Activated T-helper 1 cell treated with anti-CD3 and anti-CD28 coated beads, Interleukin-12 subunit alpha, Interleukin-12 subunit beta, Interleukin-2, Interleukin-4 antibody, amounts not matched to agents 30 ng/mL and 10 ng/mL and 1 ng/mL, durations not matched to agents 14 hours and 24 hours and 36 hours (primary cell): Measurements from ENCODE around the gene SAMD1. TPM values are rescaled to one million over a fixed set of nuclear protein-coding genes. Genes with fewer than 3 reads are reported as not detected.

Experiments
- DNase-seq: peaks from one replicate; pipeline ENCODE4 v3.0.0; 2021; ENCODE audit warnings: low spot score
- H3K27ac Mint-ChIP-seq: one replicate; pipeline ENCODE4 v1.8.0; 2021; ENCODE audit warnings: mild to moderate bottlenecking, mixed read lengths
- H3K27me3 Mint-ChIP-seq: one replicate; pipeline ENCODE4 v1.8.0; 2022; ENCODE audit warnings: mild to moderate bottlenecking, moderate library complexity, mixed read lengths; ENCODE audit not compliant: insufficient read depth
- H3K36me3 Mint-ChIP-seq: one replicate; pipeline ENCODE4 v1.8.0; 2021; ENCODE audit warnings: low read depth, mixed read lengths
- H3K4me1 Mint-ChIP-seq: one replicate; pipeline ENCODE4 v1.8.0; 2021; ENCODE audit warnings: low read depth, mixed read lengths
- H3K4me3 Mint-ChIP-seq: one replicate; pipeline ENCODE4 v1.8.0; 2021; ENCODE audit warnings: mild to moderate bottlenecking, moderate library complexity, mixed read lengths
- H3K9me3 Mint-ChIP-seq: one replicate; pipeline ENCODE4 v1.8.0; 2021; ENCODE audit warnings: mixed read lengths
- intact Hi-C: fragments of 100-400 bp; cut with micrococcal nuclease; formaldehyde crosslinking; loops from one replicate; pipeline ENCODE4 v1.15.1; 2024
- total RNA-seq: library from RNA; stranded (reverse); gene quantifications from 2 replicates; pipeline ENCODE4 v1.2.3, GENCODE V29; 2022

SAMD1 gene
- total RNA-seq, 1 donor from 2014 or later: 130 TPM

DNA sequence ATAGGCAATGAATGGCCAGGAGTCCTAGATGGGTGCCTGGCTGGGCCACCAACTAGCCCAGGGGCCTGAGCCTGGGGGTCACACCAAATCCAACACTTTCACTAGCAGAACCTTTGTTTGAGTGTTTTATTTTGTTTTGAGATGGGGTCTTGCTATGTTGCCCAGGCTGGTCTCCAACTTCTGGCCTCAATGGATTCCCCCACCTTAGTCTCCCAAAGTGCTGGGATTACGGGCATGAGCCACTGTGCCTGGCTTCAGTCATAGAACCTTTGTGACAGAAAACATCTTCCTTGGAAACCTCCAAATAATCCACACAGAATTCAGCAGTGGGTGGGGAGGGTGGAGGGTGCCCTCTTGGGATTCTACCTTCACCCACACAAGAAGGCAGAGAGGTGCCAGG, 20.9 kb upstream of the SAMD1 start:
- Mint-ChIP-seq H3K9me3 (no peaks in the 10 kb centered on the region), H3K4me1 (peaks cover 23% of the 10 kb centered on the region), H3K27ac (no peak overlapping the region), H3K36me3 (no peaks in the 10 kb centered on the region), H3K4me3 (no peak overlapping the region), H3K27me3 (no peaks in the 10 kb centered on the region)
- intact Hi-C loops: loop anchor here (10.0 kb wide), 1 partner anchor 337 kb away; the partner anchor contains the start of gene C19orf53
- DNase-seq: no peak

DNA sequence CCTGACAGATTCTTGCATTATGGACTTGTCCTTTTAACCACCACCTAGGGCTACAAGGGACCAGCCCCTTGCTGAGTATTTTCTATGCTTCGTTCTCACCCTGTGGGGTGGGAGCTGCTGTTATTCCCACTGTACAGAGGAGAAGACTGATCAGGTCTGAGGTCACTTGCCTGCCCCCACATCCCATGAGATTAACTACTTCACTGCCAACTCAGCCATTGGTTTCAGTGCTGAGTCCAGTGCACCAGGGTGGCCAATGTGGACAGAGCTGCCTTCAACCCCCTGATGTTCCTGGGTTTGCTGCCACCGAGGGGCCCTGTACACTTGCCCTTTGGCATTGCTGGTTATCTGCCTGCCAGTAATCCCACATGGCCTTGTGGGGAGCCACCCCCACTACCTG, 20.1 kb upstream of the SAMD1 start:
- Mint-ChIP-seq H3K4me3 (no peak overlapping the region), H3K27me3 (no peaks in the 10 kb centered on the region), H3K27ac (no peak overlapping the region), H3K4me1 (peaks cover 14% of the 10 kb centered on the region), H3K36me3 (peaks cover 2% of the 10 kb centered on the region), H3K9me3 (no peaks in the 10 kb centered on the region)
- DNase-seq: no peak
- intact Hi-C loops: loop anchor here (10.0 kb wide), 1 partner anchor 336 kb away; the partner anchor contains the start of gene C19orf53

DNA sequence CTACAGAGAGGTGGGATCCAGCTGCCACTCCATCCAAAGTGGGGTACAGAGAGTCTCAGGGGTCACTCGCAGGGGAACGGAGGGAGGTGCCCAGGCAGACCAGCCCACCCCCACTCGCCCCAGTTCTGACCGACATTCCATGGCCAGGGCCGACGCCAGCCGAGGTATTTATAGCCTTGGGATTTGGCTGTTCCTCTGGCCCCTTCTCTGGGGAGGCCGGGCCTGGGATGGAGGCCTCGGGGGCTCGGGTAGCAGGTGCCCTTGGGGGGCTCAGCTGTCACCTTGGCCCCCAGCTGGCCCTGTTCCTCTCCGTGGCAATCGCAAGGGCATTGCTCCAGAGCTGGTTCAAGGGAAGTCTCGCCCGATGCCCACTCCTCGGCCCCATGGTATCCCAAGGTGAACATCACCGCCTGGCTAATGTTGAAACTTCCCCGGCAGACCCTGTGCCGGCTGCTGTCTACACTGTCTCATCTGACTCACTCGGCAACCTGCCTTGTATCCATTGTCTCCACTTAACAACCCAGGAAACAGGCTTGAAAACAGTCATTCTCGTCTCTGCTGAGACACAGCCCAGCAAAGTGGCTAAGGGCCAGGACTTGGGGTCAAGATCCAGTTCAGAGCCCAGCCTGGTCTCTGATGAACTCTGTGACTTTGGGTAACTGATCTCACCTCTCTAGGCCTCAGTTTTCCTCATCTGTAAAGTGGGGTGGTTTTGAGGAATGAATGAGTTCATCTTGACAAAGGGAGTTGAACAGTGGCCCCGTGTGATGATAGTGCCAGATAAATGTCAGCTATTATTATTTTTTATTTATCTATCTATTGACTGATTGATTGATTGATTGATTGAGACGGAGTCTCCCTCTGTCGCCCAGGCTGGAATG, 17.3 kb upstream of the SAMD1 start:
- no peak overlapping the region for H3K27ac Mint-ChIP-seq
- no peak for DNase-seq
- H3K27me3 Mint-ChIP-seq: no peaks in the 10 kb centered on the region
- H3K4me3 Mint-ChIP-seq: no peak overlapping the region
- no peaks in the 10 kb centered on the region for H3K4me1 Mint-ChIP-seq
- H3K9me3 Mint-ChIP-seq: no peaks in the 10 kb centered on the region
- intact Hi-C loops: no loop called here
- H3K36me3 Mint-ChIP-seq: peaks cover 3% of the 10 kb centered on the region

DNA sequence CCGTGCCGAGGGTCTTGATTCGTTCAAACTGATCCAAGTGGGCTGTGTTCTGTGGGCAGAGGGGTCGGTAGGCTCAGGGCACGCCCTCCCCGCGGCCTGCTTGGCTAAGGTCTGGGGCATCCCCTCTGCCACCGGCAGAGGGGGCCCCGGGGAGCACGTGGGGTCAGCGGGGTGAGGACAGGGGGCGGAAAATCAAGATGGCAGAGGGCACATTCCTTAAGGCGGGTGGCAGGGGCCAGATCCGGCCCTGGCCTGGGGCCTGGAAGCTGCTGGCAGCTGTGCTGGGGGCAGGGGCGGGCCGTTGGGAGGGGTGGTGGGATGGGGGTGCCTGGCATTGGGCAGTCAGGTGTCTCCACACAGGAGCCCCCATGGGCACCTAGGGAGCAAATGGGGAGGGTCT, 16.3 kb upstream of the SAMD1 start:
- Mint-ChIP-seq H3K36me3 (peaks cover 4% of the 10 kb centered on the region), H3K9me3 (no peaks in the 10 kb centered on the region), H3K4me1 (no peaks in the 10 kb centered on the region), H3K4me3 (no peak overlapping the region), H3K27ac (no peak overlapping the region), H3K27me3 (no peaks in the 10 kb centered on the region)
- DNase-seq: no peak
- intact Hi-C loops: no loop called here

DNA sequence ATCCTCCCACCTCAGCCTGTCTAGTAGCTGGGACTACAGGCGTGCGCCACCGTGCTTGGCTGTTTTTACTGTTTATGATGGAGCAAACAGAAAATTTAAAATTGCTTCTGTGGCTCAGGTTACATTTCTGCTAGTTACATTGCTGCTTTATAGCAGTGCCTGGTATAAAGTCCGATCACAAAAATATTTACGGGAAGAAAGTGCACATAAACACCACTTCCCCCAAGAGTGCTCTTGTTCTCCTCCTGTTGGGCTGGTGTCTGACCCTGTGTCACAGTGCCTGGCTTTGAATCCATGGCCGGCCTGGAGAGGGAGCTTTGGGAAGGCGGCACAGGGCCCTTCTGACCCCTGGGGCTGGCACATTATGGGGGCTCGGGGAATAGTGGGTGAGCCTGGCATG, 15.1 kb upstream of the SAMD1 start:
- no peaks in the 10 kb centered on the region for H3K4me1 Mint-ChIP-seq
- H3K4me3 Mint-ChIP-seq: no peak overlapping the region
- intact Hi-C loops: no loop called here
- H3K27ac Mint-ChIP-seq: no peak overlapping the region
- no peaks in the 10 kb centered on the region for H3K27me3 Mint-ChIP-seq
- H3K9me3 Mint-ChIP-seq: no peaks in the 10 kb centered on the region
- no peak for DNase-seq
- H3K36me3 Mint-ChIP-seq: peaks cover 8% of the 10 kb centered on the region

DNA sequence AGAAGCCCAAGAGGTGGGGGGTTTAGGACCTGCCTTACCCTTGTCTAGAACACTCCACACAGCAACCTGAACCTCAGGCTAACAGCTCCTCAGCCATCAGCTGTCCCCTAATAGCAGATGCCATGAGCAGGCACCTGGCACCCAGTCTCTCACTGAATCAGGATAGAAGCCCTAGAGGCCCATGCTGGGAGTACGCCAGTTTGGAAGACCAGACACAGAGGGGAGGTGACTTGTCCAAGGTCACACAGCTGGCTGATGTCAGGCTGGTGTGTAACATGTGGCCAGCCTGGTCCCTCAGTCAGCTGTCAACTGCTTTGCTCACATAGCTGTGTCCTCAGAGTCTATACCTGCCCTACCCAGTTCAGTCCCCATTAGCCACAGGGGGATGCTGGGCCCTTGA, 12.8 kb upstream of the SAMD1 start:
- intact Hi-C loops: no loop called here
- Mint-ChIP-seq H3K9me3 (no peaks in the 10 kb centered on the region), H3K27ac (no peak overlapping the region), H3K4me3 (no peak overlapping the region), H3K27me3 (no peaks in the 10 kb centered on the region), H3K36me3 (peaks cover 8% of the 10 kb centered on the region), H3K4me1 (no peaks in the 10 kb centered on the region)
- no peak for DNase-seq

DNA sequence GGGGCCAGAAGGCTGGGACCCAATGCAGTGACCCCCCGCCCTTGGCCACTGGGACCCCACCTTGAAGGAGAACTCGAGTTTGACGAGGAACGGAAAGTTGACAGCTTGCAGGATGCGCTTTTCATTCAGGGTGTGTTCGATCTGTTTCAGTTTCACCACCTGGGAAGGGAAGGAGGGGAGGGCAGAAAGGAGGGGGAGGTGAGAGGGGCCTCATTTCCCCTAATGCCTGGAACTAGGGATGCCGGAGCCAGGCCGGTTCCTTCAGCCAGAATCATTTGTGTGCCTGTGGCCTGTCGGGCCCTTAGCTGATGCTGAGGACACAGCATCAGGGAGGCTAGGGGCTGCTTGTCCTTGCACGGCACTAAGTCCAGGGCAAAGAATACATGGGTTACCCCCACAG, 12.2 kb upstream of the SAMD1 start:
- H3K36me3 Mint-ChIP-seq: peaks cover 12% of the 10 kb centered on the region
- no peaks in the 10 kb centered on the region for H3K27me3 Mint-ChIP-seq
- intact Hi-C loops: no loop called here
- no peaks in the 10 kb centered on the region for H3K9me3 Mint-ChIP-seq
- no peaks in the 10 kb centered on the region for H3K4me1 Mint-ChIP-seq
- H3K27ac Mint-ChIP-seq: no peak overlapping the region
- H3K4me3 Mint-ChIP-seq: no peak overlapping the region
- no peak for DNase-seq

DNA sequence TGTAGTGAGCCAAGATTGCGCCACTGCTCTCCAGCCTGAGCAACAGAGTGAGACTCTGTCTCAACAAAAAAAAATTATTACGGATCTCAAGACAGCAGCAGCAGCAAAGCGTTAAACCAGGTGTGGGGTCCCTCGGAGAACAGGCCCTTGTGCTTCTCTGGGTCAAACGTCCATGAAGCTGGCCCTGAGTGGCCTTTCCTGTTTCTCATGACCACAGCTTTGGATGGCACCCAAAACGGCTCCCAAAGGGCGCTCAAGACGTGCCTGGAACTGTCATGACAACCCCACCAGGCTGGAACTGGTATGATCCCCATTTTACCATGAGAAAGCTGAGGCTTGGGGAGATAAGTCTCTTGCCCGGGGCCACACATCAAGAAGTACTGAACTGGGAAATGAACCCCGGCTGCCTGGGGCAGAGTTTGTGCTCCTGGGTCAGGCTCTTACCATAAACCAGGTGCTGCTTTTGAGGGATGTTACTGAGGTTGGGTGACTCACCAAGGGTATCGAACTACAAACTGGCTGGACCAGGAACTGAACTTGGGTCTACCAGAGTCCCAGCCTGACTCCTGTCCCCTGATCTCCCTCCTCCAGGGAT, 11.6 kb upstream of the SAMD1 start:
- Mint-ChIP-seq H3K27me3 (no peaks in the 10 kb centered on the region), H3K4me3 (no peak overlapping the region), H3K9me3 (no peaks in the 10 kb centered on the region), H3K4me1 (no peaks in the 10 kb centered on the region), H3K36me3 (peaks cover 13% of the 10 kb centered on the region), H3K27ac (no peak overlapping the region)
- intact Hi-C loops: no loop called here
- DNase-seq: no peak

DNA sequence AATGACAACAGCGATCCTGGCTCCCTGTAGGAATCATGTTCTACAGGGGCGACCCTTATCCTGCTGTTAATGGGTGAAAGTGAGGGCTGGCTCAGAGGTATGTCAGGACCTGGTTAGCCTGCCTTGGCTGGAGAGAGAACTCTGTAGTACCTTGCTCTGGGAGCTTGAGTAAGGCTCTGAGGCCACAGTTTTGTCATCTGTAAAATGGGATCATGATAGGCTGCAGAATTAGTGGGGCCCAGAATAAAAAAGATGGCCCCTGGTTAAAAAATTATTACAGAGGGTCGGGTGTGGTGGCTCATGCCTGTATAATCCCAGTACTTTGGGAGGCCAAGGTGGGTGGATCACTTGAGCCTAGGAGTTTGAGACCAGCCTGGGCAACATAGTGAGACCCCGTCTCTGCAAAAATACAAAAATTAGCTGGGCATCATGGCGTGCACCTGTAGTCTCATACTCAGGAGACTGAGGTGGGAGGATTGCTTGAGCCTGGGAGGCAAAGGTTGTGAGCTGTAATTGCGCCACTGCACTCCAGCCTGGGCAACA, 10.5 kb upstream of the SAMD1 start:
- no peak for DNase-seq
- Mint-ChIP-seq H3K4me1 (no peaks in the 10 kb centered on the region), H3K4me3 (no peak overlapping the region), H3K27ac (no peak overlapping the region), H3K36me3 (peaks cover 19% of the 10 kb centered on the region), H3K9me3 (no peaks in the 10 kb centered on the region), H3K27me3 (no peaks in the 10 kb centered on the region)
- intact Hi-C loops: no loop called here

DNA sequence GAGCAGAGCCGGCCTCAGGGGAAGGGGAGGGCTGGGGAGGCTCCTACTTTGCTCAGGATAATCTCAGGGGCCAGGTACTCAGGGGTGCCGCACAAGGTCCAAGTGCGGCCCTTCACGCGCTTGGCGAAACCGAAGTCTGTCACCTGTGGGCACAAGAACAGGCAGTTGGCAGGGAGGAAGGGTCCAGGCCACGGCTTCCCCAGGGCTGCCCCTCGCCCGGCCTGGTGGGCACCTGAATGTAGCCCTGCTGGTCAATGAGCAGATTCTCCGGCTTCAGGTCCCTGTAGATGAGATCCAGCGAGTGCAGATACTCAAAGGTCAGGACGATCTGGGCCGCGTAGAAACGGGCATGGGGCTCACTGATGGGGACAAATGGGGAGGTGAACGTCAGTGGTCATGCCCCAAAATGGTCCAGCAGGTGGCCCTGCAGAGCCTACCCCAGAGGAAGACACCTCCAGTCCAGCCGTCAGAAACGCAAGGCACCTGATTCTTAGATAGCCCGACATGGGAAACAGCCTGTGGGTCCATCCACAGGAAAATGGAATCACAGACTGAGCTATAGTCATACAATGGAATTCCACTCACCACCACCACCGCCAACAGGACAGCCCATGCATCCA, 7.1 kb upstream of the SAMD1 start:
- Mint-ChIP-seq H3K36me3 (peaks cover 26% of the 10 kb centered on the region), H3K9me3 (peaks cover 7% of the 10 kb centered on the region), H3K4me3 (no peak overlapping the region), H3K4me1 (no peaks in the 10 kb centered on the region), H3K27ac (no peak overlapping the region), H3K27me3 (no peaks in the 10 kb centered on the region)
- intact Hi-C loops: no loop called here
- no peak for DNase-seq

DNA sequence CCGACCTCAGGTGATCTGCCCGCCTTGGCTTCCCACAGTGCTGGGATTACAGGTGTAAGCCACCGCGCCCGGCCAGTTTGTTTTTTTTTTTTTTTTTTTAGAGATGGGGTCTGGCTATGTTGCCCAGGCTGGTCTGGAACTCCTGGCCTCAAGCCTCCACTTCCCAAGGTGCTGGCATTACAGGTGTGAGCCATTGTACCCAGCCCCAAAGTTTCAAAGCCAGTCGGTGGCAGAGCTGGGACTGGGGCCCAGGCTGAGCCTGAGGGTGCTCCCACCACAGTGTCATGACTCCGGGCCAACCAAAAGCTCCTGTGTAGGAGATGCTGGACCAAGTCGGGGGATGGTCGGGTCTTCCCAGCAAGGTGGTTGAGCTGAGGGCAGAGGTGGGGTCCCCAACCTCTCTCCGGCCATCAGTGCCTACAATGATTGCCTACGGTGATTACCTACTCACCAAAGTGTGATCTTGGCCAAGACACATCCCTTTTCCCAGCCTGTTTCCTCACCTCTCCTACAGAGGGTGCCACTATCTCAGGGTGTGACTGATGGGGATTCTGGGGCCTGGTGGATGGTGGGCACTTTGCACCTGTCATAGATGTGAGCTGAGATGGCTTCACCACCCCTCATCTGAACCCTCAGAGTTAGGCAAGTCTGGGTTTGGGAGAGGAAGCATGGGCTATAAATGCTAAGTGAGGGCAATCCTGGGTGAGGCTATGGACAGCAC, 5.9 kb upstream of the SAMD1 start:
- H3K27ac Mint-ChIP-seq: no peak overlapping the region
- H3K36me3 Mint-ChIP-seq: peaks cover 32% of the 10 kb centered on the region
- H3K27me3 Mint-ChIP-seq: no peaks in the 10 kb centered on the region
- intact Hi-C loops: no loop called here
- DNase-seq: no peak
- peaks cover 7% of the 10 kb centered on the region for H3K9me3 Mint-ChIP-seq
- no peak overlapping the region for H3K4me3 Mint-ChIP-seq
- H3K4me1 Mint-ChIP-seq: peaks cover 8% of the 10 kb centered on the region

DNA sequence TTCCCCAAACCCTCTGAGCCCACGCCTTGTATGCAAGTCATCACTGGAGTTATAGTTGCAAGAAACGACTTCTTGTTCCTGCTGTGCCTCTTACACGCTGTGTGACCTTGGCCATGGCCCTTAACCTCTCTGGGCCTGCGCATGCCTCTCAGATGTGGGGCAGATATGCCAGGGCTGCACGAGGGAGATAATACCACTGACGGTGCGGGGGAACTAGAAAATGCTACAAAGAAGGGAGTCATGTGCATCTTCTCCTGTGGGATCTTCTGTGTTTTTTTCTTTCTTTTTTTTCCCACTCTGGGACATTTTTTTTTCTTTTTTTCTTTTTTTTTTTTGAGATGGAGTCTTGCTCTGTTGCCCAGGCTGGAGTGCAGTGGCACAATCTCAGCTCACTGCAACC, 4.3 kb upstream of the SAMD1 start:
- H3K27ac Mint-ChIP-seq: no peak overlapping the region
- H3K36me3 Mint-ChIP-seq: peaks cover 29% of the 10 kb centered on the region
- H3K4me1 Mint-ChIP-seq: peaks cover 11% of the 10 kb centered on the region
- DNase-seq: no peak
- no peak overlapping the region for H3K4me3 Mint-ChIP-seq
- no peaks in the 10 kb centered on the region for H3K27me3 Mint-ChIP-seq
- H3K9me3 Mint-ChIP-seq: peaks cover 7% of the 10 kb centered on the region
- intact Hi-C loops: no loop called here
